DND-41 (cell line): ENCODE measurements around the gene PLCB4.

ENCODE experiments used
- CTCF ChIP-seq: IDR thresholded peaks from 2 replicates; pipeline ENCODE4 v1.5.1; 2012; ENCODE audit warnings: borderline replicate concordance, low read length, moderate library complexity, mild to moderate bottlenecking; ENCODE audit not compliant: poor library complexity, severe bottlenecking; ENCODE audit errors: extremely low read depth
- EZH2 ChIP-seq: IDR thresholded peaks from 3 replicates; pipeline ENCODE4 v1.6.1; 2012; ENCODE audit warnings: borderline replicate concordance, low read depth, mild to moderate bottlenecking, moderate library complexity, low read length, inconsistent platforms; ENCODE audit not compliant: severe bottlenecking

- TF ChIP-seq CTCF (no peak), EZH2 (no peak)
These were observed 111.8 kb downstream of the PLCB4 start for GRCh38 chr20:9180481-9181257.
